ENCODE measurements around the gene CASZ1.

Gene CASZ1

DNA sequence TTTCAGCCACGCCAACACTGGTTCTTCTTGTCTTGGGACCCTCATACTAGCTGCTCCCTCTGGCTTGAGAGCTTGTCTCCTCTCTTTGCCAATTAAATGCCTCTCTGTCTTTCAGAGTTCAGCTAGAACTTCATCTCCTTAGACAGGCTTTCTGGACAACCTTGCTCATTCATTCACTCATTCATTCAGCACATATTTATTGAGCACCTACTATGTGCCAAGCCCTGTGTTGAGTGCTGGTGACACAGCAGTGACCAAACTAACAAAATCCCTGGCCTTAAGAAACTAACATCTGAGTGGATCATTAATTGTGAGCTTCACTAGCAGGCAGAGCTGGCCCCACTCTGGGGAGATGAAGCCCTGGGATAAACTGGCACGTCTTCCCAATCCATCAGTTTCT, 24.9 kb upstream of the CASZ1 start:
- no peak for DNase-seq (ENCODE audit: low read depth in 2 of 2)

DNA sequence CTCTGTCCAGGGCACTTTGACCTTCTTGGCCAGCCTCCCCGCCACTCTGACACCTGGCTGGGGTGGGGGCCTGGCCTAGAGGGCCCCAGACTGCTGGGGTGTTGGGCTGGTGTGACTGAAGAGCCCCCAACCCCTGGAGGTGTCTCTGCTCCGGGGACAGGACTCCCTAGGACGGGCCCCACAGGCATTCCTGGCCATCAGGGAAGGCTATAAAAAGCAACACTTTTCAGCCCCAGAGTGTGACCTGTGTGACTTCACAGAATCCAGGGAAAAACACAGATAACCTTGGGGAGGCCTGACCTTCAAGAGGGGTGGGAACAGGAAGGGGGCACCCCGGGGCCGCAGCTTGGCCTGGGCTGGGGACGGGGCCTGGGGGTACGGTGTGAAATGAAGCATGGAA, 24.0 kb upstream of the CASZ1 start:
- no peak for DNase-seq (ENCODE audit: low read depth in 2 of 2)

GRCh38 chr1:10819198-10819901, 22.9 kb upstream of the CASZ1 start:
- no peak for DNase-seq (ENCODE audit: low read depth in 2 of 2)

- DNase-seq (ENCODE audit: low read depth in 2 of 2), result no peak
Observed at GRCh38 chr1:10818262-10819197, 22.1 kb upstream of the CASZ1 start.

DNA sequence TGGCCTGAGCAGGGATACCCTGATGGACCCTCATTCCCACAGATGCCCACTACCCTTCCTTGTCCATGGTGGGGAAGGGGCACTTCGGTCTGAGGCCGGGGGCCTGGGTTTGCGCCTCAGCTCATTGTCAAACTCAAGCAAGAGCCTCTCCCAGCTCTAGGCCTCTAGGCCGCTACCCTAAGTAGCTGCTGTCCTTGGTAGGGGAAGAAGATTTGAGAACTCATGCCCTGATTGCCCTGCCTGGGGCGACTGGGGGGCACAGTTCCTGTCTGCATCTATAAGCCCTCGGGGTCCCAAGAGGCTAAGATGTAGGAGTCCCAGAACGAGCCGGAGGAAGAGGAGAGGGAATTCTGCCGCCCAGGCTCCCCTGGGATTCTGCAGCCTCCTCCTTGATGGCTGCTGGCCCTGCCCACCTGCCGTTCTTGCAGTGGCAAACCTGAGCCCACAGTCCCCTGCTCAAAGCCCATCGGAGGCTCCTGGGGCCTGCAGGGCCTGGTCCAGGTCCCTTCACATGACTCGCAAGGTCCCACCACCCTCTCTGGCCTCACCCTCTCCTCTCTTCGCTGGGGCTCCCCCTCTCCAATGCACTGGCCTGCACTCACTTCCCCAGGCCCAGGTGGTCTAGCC, 20.4 kb upstream of the CASZ1 start:
- DNase-seq (ENCODE audit: low read depth in 2 of 2), result no peak

GRCh38 chr1:10816233-10816632, 19.8 kb upstream of the CASZ1 start:
- DNase-seq (ENCODE audit: low read depth in 2 of 2), result no peak

GRCh38 chr1:10815858-10816195, 19.4 kb upstream of the CASZ1 start:
- no peak for DNase-seq (ENCODE audit: low read depth in 2 of 2)

GRCh38 chr1:10814976-10815857, 18.8 kb upstream of the CASZ1 start:
- no peak for DNase-seq (ENCODE audit: low read depth in 2 of 2)

DNA sequence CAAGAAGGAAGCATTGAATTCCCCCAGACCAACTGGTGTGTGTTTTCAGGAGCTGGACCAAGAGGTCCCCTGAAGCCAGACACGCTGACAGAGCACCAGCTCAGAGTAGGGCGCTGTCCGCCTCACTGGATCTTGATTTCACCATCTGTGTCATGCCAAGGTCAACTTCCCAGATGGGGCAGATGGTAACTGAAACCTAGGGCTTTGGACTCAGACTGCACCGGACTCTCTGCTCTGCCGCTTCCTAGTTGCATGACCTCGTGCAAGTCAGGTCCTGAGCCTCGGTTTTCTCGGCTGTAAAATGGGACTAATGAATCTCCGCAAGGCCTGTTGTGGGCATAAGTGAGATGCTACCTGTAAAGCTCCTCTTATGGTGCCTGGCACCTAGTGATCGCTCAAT, 17.9 kb upstream of the CASZ1 start:
- DNase-seq (ENCODE audit: low read depth in 2 of 2), result no peak

GRCh38 chr1:10813799-10814198, 17.4 kb upstream of the CASZ1 start:
- no peak for DNase-seq (ENCODE audit: low read depth in 2 of 2)

- no peak for DNase-seq (ENCODE audit: low read depth in 2 of 2)
Observed at GRCh38 chr1:10812387-10812915, 16.0 kb upstream of the CASZ1 start.

- DNase-seq (ENCODE audit: low read depth in 2 of 2), result no peak
Observed at GRCh38 chr1:10808441-10808840, 12.0 kb upstream of the CASZ1 start.

DNA sequence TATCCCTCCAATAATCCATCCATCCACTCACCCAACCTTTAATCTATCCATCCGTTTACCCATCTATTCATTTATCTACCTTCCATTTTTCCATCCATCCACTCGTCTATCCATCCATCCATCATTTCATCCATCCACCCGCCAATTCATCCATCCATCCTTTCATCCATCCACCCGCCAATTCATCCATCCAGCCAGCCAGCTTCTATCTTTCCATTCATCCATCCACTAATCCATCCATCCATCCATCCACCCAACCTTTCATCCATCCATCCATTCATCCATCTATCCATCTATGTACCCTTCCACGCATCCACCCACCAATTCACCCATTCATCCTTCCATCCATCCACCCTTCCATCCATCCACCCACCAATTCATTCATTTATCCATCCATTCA, 10.5 kb upstream of the CASZ1 start:
- no peak for DNase-seq (ENCODE audit: low read depth in 2 of 2)

DNA sequence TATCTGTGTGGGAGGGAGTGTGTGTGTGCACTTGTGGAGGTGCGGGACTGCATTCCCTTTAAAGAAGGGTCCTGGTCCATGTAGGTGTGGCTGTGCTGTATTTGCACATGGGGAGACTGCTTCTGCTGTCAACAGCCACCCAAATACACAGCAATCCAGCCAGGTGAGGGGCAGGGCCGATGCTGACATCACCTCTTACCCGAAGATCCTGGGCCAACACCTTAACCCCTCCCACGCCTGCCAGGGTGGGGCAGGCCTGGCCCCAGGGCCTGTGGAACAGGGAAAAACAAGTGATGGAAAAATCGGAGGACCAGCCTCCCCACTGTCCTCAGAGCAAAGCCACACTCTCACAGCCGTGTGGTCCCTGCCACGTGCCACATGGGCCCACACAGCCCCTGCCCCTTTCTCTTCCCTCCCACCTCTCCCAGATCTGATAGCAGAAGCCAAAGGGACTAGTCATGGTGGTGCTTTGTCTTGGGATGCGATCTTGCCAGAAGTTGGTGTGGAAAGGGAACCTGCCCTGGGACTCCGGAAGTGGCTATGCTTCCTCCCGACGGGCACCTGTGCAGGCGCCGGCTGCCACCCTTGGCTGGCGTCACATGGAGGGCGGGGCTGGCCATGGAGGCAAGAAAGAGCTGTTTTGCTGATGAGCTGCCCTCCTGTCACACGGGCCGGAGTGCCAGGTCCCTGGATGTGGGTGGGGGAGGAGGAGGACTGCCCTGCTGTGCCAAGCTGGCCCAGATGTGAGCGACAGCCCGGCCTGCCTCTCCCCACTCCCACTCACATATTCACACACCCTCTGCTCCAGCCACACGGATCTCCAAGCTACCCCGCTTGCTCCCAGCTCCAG, 7.8 kb upstream of the CASZ1 start:
- no peak for DNase-seq (ENCODE audit: low read depth in 2 of 2)

- DNase-seq (ENCODE audit: low read depth in 2 of 2), result no peak
Observed at GRCh38 chr1:10802944-10803715, 6.7 kb upstream of the CASZ1 start.

- no peak for DNase-seq (ENCODE audit: low read depth in 2 of 2)
Observed at GRCh38 chr1:10800778-10801177, 4.3 kb upstream of the CASZ1 start.

DNA sequence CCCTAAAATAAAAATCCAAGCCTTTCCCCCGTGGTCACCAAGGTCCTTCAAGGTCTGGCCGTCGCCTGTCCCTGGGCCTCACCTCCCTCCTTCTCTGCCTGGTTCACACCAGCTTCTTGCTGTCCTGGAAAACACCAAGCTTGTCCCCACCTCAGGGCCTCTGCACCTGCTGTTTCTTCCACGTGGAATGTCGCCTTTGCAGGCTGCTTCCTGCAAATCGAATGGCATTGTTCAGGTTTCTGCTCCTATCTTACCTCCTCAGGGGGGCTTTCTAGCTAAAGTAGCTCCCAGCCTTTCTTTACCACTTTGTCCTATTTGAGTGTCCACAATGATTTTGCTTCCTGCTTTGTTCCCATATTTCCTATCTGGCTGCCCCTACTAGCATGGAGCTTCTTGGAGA, 3.3 kb upstream of the CASZ1 start:
- DNase-seq (ENCODE audit: low read depth in 2 of 2), result no peak

DNA sequence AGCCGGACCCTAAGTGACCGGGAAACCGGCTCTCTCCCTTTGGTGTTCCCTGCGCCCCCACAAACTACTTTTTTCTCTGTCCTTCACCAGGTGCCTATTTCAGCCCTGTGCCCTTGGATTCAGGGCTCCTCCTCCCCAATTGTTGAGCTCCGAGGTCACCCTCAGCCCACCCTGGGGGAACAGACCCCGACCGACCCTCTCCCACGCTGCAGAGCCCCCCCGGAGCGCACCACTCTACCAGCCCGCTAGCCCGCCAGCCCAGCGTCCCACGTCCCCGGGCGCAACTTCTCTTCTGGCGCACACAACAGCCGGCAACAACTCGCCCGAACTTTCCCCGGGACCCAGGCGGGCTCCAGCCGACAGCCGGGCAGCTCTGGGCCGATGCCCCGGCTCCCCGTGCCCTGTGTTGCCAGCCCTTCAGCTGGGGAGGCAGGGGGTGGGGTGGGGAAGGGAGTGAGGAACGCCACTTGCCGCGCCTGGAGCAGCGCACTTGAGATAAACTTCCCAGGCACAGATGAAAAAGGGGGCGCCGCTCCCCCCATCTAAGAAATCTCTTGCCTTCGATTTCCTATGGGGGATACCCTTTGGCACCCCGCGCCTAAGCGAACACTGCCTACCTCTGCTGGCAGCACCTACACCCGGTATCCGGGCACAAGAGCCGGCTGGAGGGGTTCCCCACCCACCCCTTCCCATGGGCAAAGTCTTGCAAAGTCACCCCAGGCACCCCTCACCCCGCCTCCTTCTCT, 997 bp downstream of the CASZ1 start:
- no peak for DNase-seq (ENCODE audit: low read depth in 2 of 2)

- DNase-seq (ENCODE audit: low read depth in 2 of 2), result no peak
Observed at GRCh38 chr1:10794724-10795275, 1.6 kb downstream of the CASZ1 start.
